HAP-1 (cell line): ENCODE results near the gene PER2.
"Not testable (repeated sequence)": the region's sequence is repeated elsewhere in the genome, so short reads cannot be mapped to it uniquely, and the experiment has no call there.

Source experiments
- DNase-seq, 2 experiments: peaks; one replicate each; pipeline ENCODE4 v3.0.0-alpha.2; 2016 to 2020; ENCODE audit warnings: low spot score in 2 of 2
- H3K27me3 ChIP-seq: fragments of 250-450 bp; sonication (Bioruptor Pico); 2 replicates; pipeline ENCODE4 v1.5.1; 2020; ENCODE audit warnings: low read depth, mild to moderate bottlenecking, moderate library complexity
- H3K36me3 ChIP-seq: fragments of 250-450 bp; sonication (Bioruptor Pico); replicated peaks from 2 replicates; pipeline ENCODE4 v1.5.1; 2020; ENCODE audit warnings: mild to moderate bottlenecking
- H3K4me1 ChIP-seq: fragments of 250-450 bp; sonication (Bioruptor Pico); 2 replicates; pipeline ENCODE4 v1.5.1; 2020; ENCODE audit warnings: mild to moderate bottlenecking
- H3K4me3 ChIP-seq: fragments of 250-450 bp; sonication (Bioruptor Pico); 2 replicates; pipeline ENCODE4 v1.5.1; 2020; ENCODE audit warnings: mild to moderate bottlenecking, moderate library complexity
- H3K9me3 ChIP-seq: fragments of 250-450 bp; sonication (Bioruptor Pico); 2 replicates; pipeline ENCODE4 v1.5.1; 2020; ENCODE audit warnings: mild to moderate bottlenecking, moderate library complexity
- in situ Hi-C: fragments of 300-500 bp; cut with MboI; formaldehyde crosslinking; loops from 3 replicates; pipeline ENCODE4 v1.14.3; 2020; ENCODE audit warnings: low sequenced_read_pairs, inconsistent platforms, mixed read lengths

Gene PER2

DNA sequence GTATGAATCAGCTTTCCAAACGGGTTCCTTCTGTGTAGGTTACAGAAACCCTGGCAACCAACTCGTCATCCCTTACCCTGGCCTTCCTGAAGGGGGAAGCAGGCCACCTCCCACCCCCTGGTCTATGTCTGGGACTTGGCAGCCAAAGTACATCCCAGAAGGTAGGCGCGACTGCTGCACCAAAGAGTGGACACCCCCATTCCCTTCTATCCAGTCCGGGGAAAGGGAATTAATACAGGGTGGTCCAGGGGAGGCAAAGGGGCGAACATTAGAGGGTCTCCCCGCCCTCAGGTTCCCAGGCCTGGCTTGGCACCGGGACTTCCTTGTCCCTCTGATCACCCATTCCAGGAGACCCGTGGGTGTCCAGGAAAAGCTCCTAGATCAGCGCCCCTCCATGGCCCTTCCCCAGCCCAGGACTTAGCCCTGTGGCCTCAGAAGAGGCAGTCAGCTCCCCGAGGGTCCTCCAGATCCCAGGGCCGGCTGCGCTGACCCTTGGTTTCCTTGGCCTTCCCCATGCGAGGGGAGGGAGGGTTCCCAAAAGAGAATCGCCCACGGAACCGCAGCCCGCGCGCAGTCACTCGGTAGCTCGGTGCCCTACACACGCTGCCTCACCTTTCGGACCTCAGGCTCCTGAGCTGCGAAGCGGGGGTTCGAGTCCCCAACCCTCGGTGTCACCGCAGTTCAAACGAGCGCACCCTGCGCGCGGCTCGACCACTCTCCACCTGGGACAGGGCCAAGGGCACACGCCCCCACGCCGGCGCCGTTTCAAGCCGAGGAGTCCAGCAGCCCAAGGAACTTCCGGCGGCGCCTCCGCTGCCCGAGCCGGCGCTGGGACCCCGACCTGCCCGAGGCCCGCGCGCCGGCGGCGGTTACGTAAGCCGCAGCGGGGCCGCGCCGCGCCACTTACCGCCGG is at the start of gene PER2:
PER2 (minus strand) TSS at position 874 of the 913 bp plus-strand sequence. CDS start 10,674 bp downstream, outside the sequence.
- H3K9me3 ChIP-seq: no peaks in the 10 kb centered on the region
- H3K4me3 ChIP-seq: peak within 1 kb of the TSS; percentile 77
- H3K27me3 ChIP-seq: no peaks in the 10 kb centered on the region
- no peaks in the 10 kb centered on the region for H3K36me3 ChIP-seq
- in situ Hi-C loops: no loop called here
- peaks cover 44% of the 10 kb centered on the region for H3K4me1 ChIP-seq
- peak; percentile 44 to 67 for DNase-seq

DNA sequence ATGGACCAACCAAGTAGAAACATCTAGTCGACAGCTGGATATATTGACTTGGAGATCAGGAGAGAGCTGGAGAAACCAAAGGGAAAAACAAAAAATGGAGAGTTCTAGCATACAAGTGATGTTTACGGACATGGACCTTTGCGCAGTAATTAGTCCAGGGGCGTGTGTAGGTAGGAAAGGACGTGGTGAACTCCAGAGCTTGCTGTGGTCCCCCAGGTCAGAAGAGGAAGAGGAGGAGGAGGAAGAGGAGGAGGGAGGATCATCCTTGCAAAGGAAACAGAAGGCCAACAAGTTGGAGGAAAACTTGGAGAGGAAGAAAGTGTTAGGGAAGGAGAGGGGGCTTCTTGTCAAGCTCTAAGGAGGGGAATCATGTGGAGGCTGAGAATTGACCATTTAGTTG is 49.4 kb upstream of the PER2 start:
- Histone ChIP-seq H3K27me3 (no peaks in the 10 kb centered on the region), H3K36me3 (peaks cover 11% of the 10 kb centered on the region; the same call in 1 of the 2 replicates), H3K9me3 (no peaks in the 10 kb centered on the region), H3K4me3 (no peak overlapping the region), H3K4me1 (no peaks in the 10 kb centered on the region)
- no peak for DNase-seq
- in situ Hi-C loops: no loop called here

- H3K4me1 ChIP-seq: no peaks in the 10 kb centered on the region
- H3K9me3 ChIP-seq: no peaks in the 10 kb centered on the region
- no peak for DNase-seq
- in situ Hi-C loops: no loop called here
- no peak overlapping the region for H3K4me3 ChIP-seq
- H3K36me3 ChIP-seq: peaks cover 11% of the 10 kb centered on the region; the same call in 1 of the 2 replicates
- no peaks in the 10 kb centered on the region for H3K27me3 ChIP-seq
Measured at GRCh38 chr2:238336793-238337444, 48.5 kb upstream of the PER2 start.

- in situ Hi-C loops: no loop called here
- H3K36me3 ChIP-seq: peaks cover 11% of the 10 kb centered on the region; the same call in 1 of the 2 replicates
- H3K4me3 ChIP-seq: no peak overlapping the region
- H3K4me1 ChIP-seq: no peaks in the 10 kb centered on the region
- no peak for DNase-seq
- H3K27me3 ChIP-seq: no peaks in the 10 kb centered on the region
- no peaks in the 10 kb centered on the region for H3K9me3 ChIP-seq
Measured at GRCh38 chr2:238336151-238336550, 47.7 kb upstream of the PER2 start.

- DNase-seq, H3K27me3 ChIP-seq, H3K4me1 ChIP-seq, H3K9me3 ChIP-seq, in situ Hi-C loops, H3K4me3 ChIP-seq: not testable (repeated sequence)
- H3K36me3 ChIP-seq: peaks cover 11% of the 10 kb centered on the region; the same call in 1 of the 2 replicates
Measured at GRCh38 chr2:238335591-238335990, 47.2 kb upstream of the PER2 start.

DNA sequence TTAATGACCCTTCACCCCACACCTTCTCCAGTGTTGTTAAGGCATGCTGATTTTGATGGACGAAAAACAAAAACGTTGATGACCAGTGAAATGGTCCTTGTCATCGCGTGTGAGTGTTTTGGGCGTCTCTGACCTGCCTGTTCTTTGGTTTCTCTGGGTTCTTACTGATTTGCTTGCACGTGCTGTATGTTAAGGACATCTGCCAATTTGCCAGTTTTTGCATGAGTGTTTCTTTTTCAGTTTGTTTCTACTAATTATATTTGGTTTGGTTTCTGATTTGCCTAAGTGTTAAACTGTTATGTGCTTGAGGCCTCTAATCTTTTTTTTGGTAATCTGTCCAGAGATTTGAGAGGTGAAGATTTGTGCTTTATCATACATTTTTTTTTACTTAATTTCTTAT is 46.5 kb upstream of the PER2 start:
- Histone ChIP-seq H3K4me3 (no peak overlapping the region), H3K4me1 (no peaks in the 10 kb centered on the region), H3K9me3 (no peaks in the 10 kb centered on the region), H3K27me3 (no peaks in the 10 kb centered on the region), H3K36me3 (peaks cover 12% of the 10 kb centered on the region)
- no peak for DNase-seq
- in situ Hi-C loops: no loop called here

GRCh38 chr2:238331916-238332315 is 43.5 kb upstream of the PER2 start:
- in situ Hi-C loops: no loop called here
- Histone ChIP-seq H3K36me3 (peaks cover 40% of the 10 kb centered on the region), H3K9me3 (no peaks in the 10 kb centered on the region), H3K4me1 (no peaks in the 10 kb centered on the region), H3K4me3 (no peak overlapping the region), H3K27me3 (no peaks in the 10 kb centered on the region)
- DNase-seq: no peak

- H3K4me3 ChIP-seq: no peak overlapping the region
- no peak for DNase-seq
- H3K27me3 ChIP-seq: no peaks in the 10 kb centered on the region
- H3K36me3 ChIP-seq: peaks cover 41% of the 10 kb centered on the region
- no peaks in the 10 kb centered on the region for H3K9me3 ChIP-seq
- H3K4me1 ChIP-seq: no peaks in the 10 kb centered on the region
- in situ Hi-C loops: no loop called here
Measured at GRCh38 chr2:238330391-238330790, 42.0 kb upstream of the PER2 start.

GRCh38 chr2:238327751-238328150 is 39.3 kb upstream of the PER2 start:
- Histone ChIP-seq H3K4me1 (no peaks in the 10 kb centered on the region), H3K27me3 (no peaks in the 10 kb centered on the region), H3K9me3 (no peaks in the 10 kb centered on the region), H3K36me3 (peaks cover 36% of the 10 kb centered on the region), H3K4me3 (no peak overlapping the region)
- no peak for DNase-seq
- in situ Hi-C loops: no loop called here

DNA sequence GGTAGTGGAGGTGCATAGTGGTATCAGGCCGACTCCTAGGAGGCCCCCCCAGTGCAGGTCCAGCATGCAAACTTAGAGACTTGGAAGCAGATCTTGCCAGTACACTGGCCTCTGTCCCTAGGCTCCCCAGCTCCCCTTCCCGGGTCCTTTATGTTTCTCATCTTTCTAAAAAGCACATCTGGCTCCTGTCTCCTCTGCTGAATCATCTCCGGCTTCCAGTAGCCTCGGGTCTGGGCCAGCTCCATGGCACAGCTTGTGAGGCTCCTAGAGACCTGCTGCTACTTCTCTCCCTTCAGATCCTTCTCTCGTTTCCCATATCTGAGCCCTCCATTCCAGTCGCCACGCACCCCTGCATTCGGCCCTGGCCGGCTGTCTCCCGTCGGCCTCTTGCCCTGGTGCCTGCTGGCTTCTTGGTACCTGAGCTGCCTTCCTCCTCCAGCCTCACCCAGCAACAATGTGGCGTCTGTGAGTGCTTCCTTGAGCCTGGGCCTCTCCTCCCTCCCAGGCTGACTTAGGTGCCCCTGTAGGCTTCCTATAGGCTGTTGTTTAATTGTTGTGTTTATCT is 38.5 kb upstream of the PER2 start:
- Histone ChIP-seq H3K9me3 (no peaks in the 10 kb centered on the region), H3K27me3 (no peaks in the 10 kb centered on the region), H3K36me3 (peaks cover 36% of the 10 kb centered on the region), H3K4me1 (no peaks in the 10 kb centered on the region), H3K4me3 (no peak overlapping the region)
- no peak for DNase-seq
- in situ Hi-C loops: no loop called here

GRCh38 chr2:238325694-238326093 is 37.3 kb upstream of the PER2 start:
- H3K4me3 ChIP-seq: no peak overlapping the region
- DNase-seq: no peak
- in situ Hi-C loops: no loop called here
- no peaks in the 10 kb centered on the region for H3K9me3 ChIP-seq
- H3K4me1 ChIP-seq: peaks cover 6% of the 10 kb centered on the region
- H3K36me3 ChIP-seq: peaks cover 36% of the 10 kb centered on the region
- H3K27me3 ChIP-seq: no peaks in the 10 kb centered on the region

DNA sequence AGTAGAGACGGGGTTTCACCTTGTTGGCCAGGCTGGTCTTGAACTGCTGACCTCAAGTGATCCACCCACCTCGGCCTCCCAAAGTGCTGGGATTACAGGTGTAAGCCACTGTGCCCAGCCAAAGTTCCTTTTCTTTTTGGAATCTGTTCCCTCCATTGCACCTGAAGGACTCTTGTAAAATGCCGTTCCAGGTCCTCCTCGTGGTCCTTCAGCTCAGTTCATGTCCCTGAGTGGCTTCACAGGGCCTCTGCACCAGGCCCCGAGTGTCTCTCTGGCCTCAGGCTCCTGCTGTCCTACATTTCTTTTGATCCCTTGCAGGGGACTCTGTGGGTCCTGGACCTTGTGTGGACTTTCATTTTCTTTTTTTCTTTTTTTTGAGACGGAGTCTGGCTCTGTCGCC is 35.8 kb upstream of the PER2 start:
- peaks cover 28% of the 10 kb centered on the region for H3K36me3 ChIP-seq
- H3K4me3 ChIP-seq, in situ Hi-C loops, H3K27me3 ChIP-seq, DNase-seq, H3K4me1 ChIP-seq, H3K9me3 ChIP-seq: not testable (repeated sequence)

DNA sequence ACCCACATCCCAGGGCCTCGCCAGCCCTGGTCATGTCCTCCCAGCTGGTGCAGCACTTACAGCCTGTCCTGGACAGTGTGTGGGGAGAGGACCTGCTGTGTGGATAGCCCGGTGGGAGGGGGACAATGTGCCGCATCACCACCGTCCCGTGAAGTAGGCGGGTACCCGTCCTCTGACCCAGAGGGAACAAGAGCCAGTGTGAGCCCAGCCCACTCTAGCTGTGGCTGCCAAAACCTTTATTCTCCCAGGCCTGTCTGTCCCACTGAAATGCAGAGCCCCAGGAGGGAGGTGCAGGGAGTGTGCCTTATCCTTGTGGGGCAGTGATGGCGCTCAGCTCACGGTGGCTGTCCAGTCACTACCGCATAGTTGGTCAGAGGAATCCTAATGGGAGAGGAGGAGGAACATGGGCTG is 33.6 kb upstream of the PER2 start:
- in situ Hi-C loops: no loop called here
- Histone ChIP-seq H3K9me3 (no peaks in the 10 kb centered on the region), H3K4me1 (peaks cover 9% of the 10 kb centered on the region), H3K36me3 (peaks cover 7% of the 10 kb centered on the region), H3K27me3 (no peaks in the 10 kb centered on the region), H3K4me3 (no peak overlapping the region)
- DNase-seq: no peak

GRCh38 chr2:238321467-238321866 is 33.1 kb upstream of the PER2 start:
- in situ Hi-C loops: no loop called here
- H3K4me1 ChIP-seq: peaks cover 9% of the 10 kb centered on the region
- no peaks in the 10 kb centered on the region for H3K9me3 ChIP-seq
- peaks cover 5% of the 10 kb centered on the region for H3K36me3 ChIP-seq
- no peaks in the 10 kb centered on the region for H3K27me3 ChIP-seq
- DNase-seq: no peak
- peak overlapping the region; percentile 47 for H3K4me3 ChIP-seq
